H9 (cell line): ENCODE data around the gene NFYB. TPM values are rescaled to one million over a fixed set of nuclear protein-coding genes. Genes with fewer than 3 reads are reported as not detected.

Source experiments
- DNase-seq: peaks from one replicate; pipeline ENCODE4 v3.0.0-alpha.2; 2017
- H2AFZ ChIP-seq: one replicate; pipeline ENCODE4 v1.6.1; 2013; ENCODE audit warnings: mild to moderate bottlenecking, low read length, control low read depth, moderate library complexity
- H2AK5ac ChIP-seq: 2 replicates; pipeline ENCODE4 v1.6.1; 2013; ENCODE audit warnings: low read length, control low read depth, mixed read lengths; ENCODE audit not compliant: insufficient read length
- H2BK120ac ChIP-seq: one replicate; pipeline ENCODE4 v1.6.1; 2013; ENCODE audit warnings: low read depth, mild to moderate bottlenecking, low read length, control low read depth, inconsistent platforms; ENCODE audit not compliant: poor library complexity, severe bottlenecking
- H2BK12ac ChIP-seq: 2 replicates; pipeline ENCODE4 v1.6.1; 2013; ENCODE audit warnings: low read length, control low read depth, mixed read lengths, low read depth; ENCODE audit not compliant: insufficient read length
- H2BK15ac ChIP-seq: 2 replicates; pipeline ENCODE4 v1.6.1; 2013; ENCODE audit warnings: low read depth, low read length, control low read depth
- H2BK20ac ChIP-seq: one replicate; pipeline ENCODE4 v1.6.1; 2013; ENCODE audit warnings: low read depth, mild to moderate bottlenecking, low read length, control low read depth, inconsistent platforms; ENCODE audit not compliant: poor library complexity, severe bottlenecking
- H2BK5ac ChIP-seq: 2 replicates; pipeline ENCODE4 v1.6.1; 2013; ENCODE audit warnings: low read length, control low read depth, mixed read lengths; ENCODE audit not compliant: insufficient read length
- H3K14ac ChIP-seq: 2 replicates; pipeline ENCODE4 v1.6.1; 2013; ENCODE audit warnings: low read length, control low read depth; ENCODE audit not compliant: insufficient read depth
- H3K18ac ChIP-seq: 2 replicates; pipeline ENCODE4 v1.6.1; 2013; ENCODE audit warnings: low read depth, mild to moderate bottlenecking, mixed read lengths, low read length, control low read depth; ENCODE audit not compliant: insufficient read length
- H3K23ac ChIP-seq: 2 replicates; pipeline ENCODE4 v1.6.1; 2013; ENCODE audit warnings: low read length, control low read depth, mixed read lengths, low read depth; ENCODE audit not compliant: insufficient read length
- H3K23me2 ChIP-seq: 2 replicates; pipeline ENCODE4 v1.6.1; 2013; ENCODE audit warnings: low read depth, mild to moderate bottlenecking, mixed read lengths, low read length, control low read depth; ENCODE audit not compliant: insufficient read length, poor library complexity, severe bottlenecking
- H3K27ac ChIP-seq: 2 replicates; pipeline ENCODE4 v1.5.1; 2013; ENCODE audit warnings: low read length, control low read depth, mixed read lengths, low read depth; ENCODE audit not compliant: insufficient read length
- H3K27me3 ChIP-seq: 2 replicates; pipeline ENCODE4 v1.6.1; 2013; ENCODE audit warnings: low read length, control low read depth, inconsistent platforms; ENCODE audit not compliant: insufficient read depth
- H3K4ac ChIP-seq: 2 replicates; pipeline ENCODE4 v1.6.1; 2013; ENCODE audit warnings: low read depth, mild to moderate bottlenecking, control low read depth, inconsistent platforms, low read length, moderate library complexity
- H3K4me1 ChIP-seq: 2 replicates; pipeline ENCODE4 v1.6.1; 2013; ENCODE audit warnings: low read length, control low read depth, inconsistent platforms; ENCODE audit not compliant: insufficient read depth
- H3K4me2 ChIP-seq: 2 replicates; pipeline ENCODE4 v1.6.1; 2013; ENCODE audit warnings: low read length, control low read depth, mixed read lengths; ENCODE audit not compliant: insufficient read length, insufficient read depth
- H3K56ac ChIP-seq: 2 replicates; pipeline ENCODE4 v1.6.1; 2013; ENCODE audit warnings: low read depth, mild to moderate bottlenecking, mixed read lengths, low read length, control low read depth; ENCODE audit not compliant: insufficient read length
- H3K79me1 ChIP-seq: 2 replicates; pipeline ENCODE4 v1.6.1; 2013; ENCODE audit warnings: low read depth, mild to moderate bottlenecking, moderate library complexity, low read length, control low read depth, inconsistent platforms; ENCODE audit not compliant: insufficient read depth, poor library complexity, severe bottlenecking
- H3K79me2 ChIP-seq: 2 replicates; pipeline ENCODE4 v1.6.1; 2013; ENCODE audit warnings: low read length, control low read depth, inconsistent platforms; ENCODE audit not compliant: insufficient read depth
- H3K9ac ChIP-seq: 2 replicates; pipeline ENCODE4 v1.6.1; 2013; ENCODE audit warnings: low read length, control low read depth, mixed read lengths; ENCODE audit not compliant: insufficient read length; ENCODE audit errors: extremely low read depth
- H3K9me3 ChIP-seq: one replicate; pipeline ENCODE4 v1.6.1; 2013; ENCODE audit warnings: low read depth, low read length, inconsistent platforms; ENCODE audit not compliant: control insufficient read depth
- H3T11ph ChIP-seq: one replicate; pipeline ENCODE4 v1.6.1; 2013; ENCODE audit warnings: mild to moderate bottlenecking, low read length, control low read depth, inconsistent platforms
- H4K20me1 ChIP-seq: one replicate; pipeline ENCODE4 v1.6.1; 2013; ENCODE audit not compliant: control insufficient read depth, insufficient read length, insufficient read depth
- H4K5ac ChIP-seq: 2 replicates; pipeline ENCODE4 v1.6.1; 2013; ENCODE audit warnings: low read depth, mild to moderate bottlenecking, mixed read lengths, low read length, control low read depth; ENCODE audit not compliant: insufficient read length
- H4K8ac ChIP-seq: replicated peaks from 2 replicates; pipeline ENCODE4 v1.6.1; 2013; ENCODE audit warnings: low read length, control low read depth, mixed read lengths, low read depth; ENCODE audit not compliant: insufficient read length
- H4K91ac ChIP-seq: 2 replicates; pipeline ENCODE4 v1.6.1; 2013; ENCODE audit warnings: low read depth, mild to moderate bottlenecking, moderate library complexity, mixed read lengths, low read length, control low read depth; ENCODE audit not compliant: insufficient read length
- H3K27ac Mint-ChIP-seq, 3 experiments: 2 replicates in 2 of 3; 3 replicates in 1 of 3; pipeline ENCODE4 v1.8.0; 2020 to 2021; ENCODE audit warnings: mixed read lengths in 3 of 3, mild to moderate bottlenecking in 1 of 3, moderate library complexity in 1 of 3
- H3K27me3 Mint-ChIP-seq: 2 replicates; pipeline ENCODE4 v1.8.0; 2021; ENCODE audit warnings: low read depth, mild to moderate bottlenecking, moderate library complexity, mixed read lengths
- H3K36me3 Mint-ChIP-seq, 3 experiments: 2 replicates in 2 of 3; 3 replicates in 1 of 3; pipeline ENCODE4 v1.8.0; 2020 to 2021; ENCODE audit warnings: low read depth in 3 of 3, mixed read lengths in 3 of 3; ENCODE audit not compliant: insufficient read depth in 1 of 3
- H3K4me1 Mint-ChIP-seq, 2 experiments: 2 replicates each; pipeline ENCODE4 v1.8.0; 2020; ENCODE audit warnings: mixed read lengths in 2 of 2
- H3K4me3 Mint-ChIP-seq, 2 experiments: 2 replicates in 1 of 2; 3 replicates in 1 of 2; pipeline ENCODE4 v1.8.0; 2020 to 2021; ENCODE audit warnings: mild to moderate bottlenecking in 2 of 2, mixed read lengths in 2 of 2, moderate library complexity in 1 of 2
- H3K9me3 Mint-ChIP-seq, 2 experiments: 2 replicates in 1 of 2; 3 replicates in 1 of 2; pipeline ENCODE4 v1.8.0; 2020; ENCODE audit warnings: mild to moderate bottlenecking in 2 of 2, mixed read lengths in 2 of 2, moderate library complexity in 1 of 2
- CTCF ChIP-seq: fragments of 200-600 bp; sonication (generic); conservative IDR thresholded peaks from 3 replicates; pipeline ENCODE4 v1.8.0; 2021; ENCODE audit warnings: antibody characterized with exemption, mild to moderate bottlenecking
- WGBS: extraction: QIAGEN DNeasy Blood & Tissue Kit; methylation state at CpG from one replicate; pipeline ENCODE4 v1.1.7; 2013; ENCODE audit warnings: missing lambda C conversion rate, low lambda C conversion rate, mixed read lengths; ENCODE audit not compliant: insufficient read length; ENCODE audit errors: extremely low coverage; 5-methylcytosine and 5-hydroxymethylcytosine counted together
- total RNA-seq: library from RNA; stranded (reverse); gene quantifications from 2 replicates; pipeline ENCODE4 v1.2.1, GENCODE V29; 2021

Gene NFYB
- total RNA-seq, 1 experiment from 2014 or later: 52.5 TPM

DNA sequence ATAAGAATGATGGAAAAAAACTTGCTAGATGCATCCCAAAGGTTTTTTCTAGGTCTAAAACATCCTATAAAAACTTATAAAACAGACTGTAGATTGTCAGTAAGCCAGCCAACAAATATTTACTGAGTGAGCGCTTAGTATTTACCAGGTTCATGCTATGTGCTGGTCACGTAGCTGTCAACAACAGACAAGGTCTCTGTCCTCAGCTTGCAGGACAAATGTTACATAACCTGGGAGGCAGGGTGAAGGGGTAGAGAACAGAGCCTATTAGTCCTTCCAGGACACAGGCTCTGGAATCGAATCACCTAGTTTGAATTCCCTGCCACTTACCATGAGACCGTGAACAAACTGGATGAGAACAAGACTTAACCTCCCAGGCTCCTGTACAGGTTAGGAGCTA is 6.4 kb downstream of the NFYB start:
- peaks cover 9% of the 10 kb centered on the region; the same call in 1 of the 2 replicates for H3K79me2 ChIP-seq
- H3K4me2 ChIP-seq: no peak overlapping the region
- Mint-ChIP-seq H3K27me3 (no peaks in the 10 kb centered on the region), H3K36me3 (peaks cover 11 to 44% (median 39%) of the 10 kb centered on the region in 3 experiments; a peak in 6 of 7 replicates), H3K27ac (no peak overlapping the region), H3K9me3 (no peaks in the 10 kb centered on the region), H3K4me1 (peaks cover 16 to 27% of the 10 kb centered on the region in 2 experiments), H3K4me3 (no peak overlapping the region)
- no peak overlapping the region for H2BK120ac ChIP-seq
- H3K56ac ChIP-seq: no peak overlapping the region
- H2BK15ac ChIP-seq: no peak overlapping the region
- H3K18ac ChIP-seq: no peak overlapping the region
- no peak overlapping the region for H3K14ac ChIP-seq
- no peak for DNase-seq
- H4K91ac ChIP-seq: no peak overlapping the region
- no peak overlapping the region for H3K4ac ChIP-seq
- no peak overlapping the region for H3K9ac ChIP-seq
- no peaks in the 10 kb centered on the region for H3K9me3 ChIP-seq
- H2BK20ac ChIP-seq: no peak overlapping the region
- no peak overlapping the region for H3K27ac ChIP-seq
- no peak overlapping the region for H2AK5ac ChIP-seq
- H3K4me1 ChIP-seq: no peaks in the 10 kb centered on the region; the same call in 1 of the 2 replicates
- H3K23me2 ChIP-seq: peaks cover 2% of the 10 kb centered on the region
- H3K27me3 ChIP-seq: no peaks in the 10 kb centered on the region
- no CpG with 5 or more reads among the region's 4 CpGs for WGBS
- no peak overlapping the region for H3T11ph ChIP-seq
- H4K5ac ChIP-seq: no peak overlapping the region
- H4K8ac ChIP-seq: no peak overlapping the region
- no peak overlapping the region for H2BK12ac ChIP-seq
- H4K20me1 ChIP-seq: no peaks in the 10 kb centered on the region
- no peak for TF ChIP-seq CTCF
- H3K23ac ChIP-seq: no peak overlapping the region
- H2AFZ ChIP-seq: no peak overlapping the region
- H3K79me1 ChIP-seq: peaks cover 4% of the 10 kb centered on the region
- H2BK5ac ChIP-seq: no peak overlapping the region
